NB4 (cell line): ENCODE measurements around the gene PGM3.

ENCODE experiments used
- CTCF ChIP-seq: IDR thresholded peaks from one replicate; pipeline ENCODE4 v1.5.1; 2012; ENCODE audit warnings: low read depth, low read length
- MAX ChIP-seq: IDR thresholded peaks from 2 replicates; pipeline ENCODE4 v1.6.1; 2011; ENCODE audit warnings: low read depth, low read length
- POLR2A ChIP-seq: IDR thresholded peaks from 2 replicates; pipeline ENCODE4 v1.6.1; 2011; ENCODE audit warnings: mild to moderate bottlenecking; ENCODE audit not compliant: insufficient read length; ENCODE audit errors: extremely low read depth

GRCh38 chr6:83215131-83216047 is 22.3 kb upstream of the PGM3 start:
- peak; percentile 95 for TF ChIP-seq CTCF
- TF ChIP-seq POLR2A = no peak
- 0 out of 2 replicates have a peak, but pooled peaks have one; percentile 34 for TF ChIP-seq MAX
